ENCODE measurements around the gene PPP1R1B. TPM values are rescaled to one million over a fixed set of nuclear protein-coding genes. Genes with fewer than 3 reads are reported as not detected.

PPP1R1B gene
- polyA plus RNA-seq, 1 donor from 2014 or later, result 1.8 TPM

DNA sequence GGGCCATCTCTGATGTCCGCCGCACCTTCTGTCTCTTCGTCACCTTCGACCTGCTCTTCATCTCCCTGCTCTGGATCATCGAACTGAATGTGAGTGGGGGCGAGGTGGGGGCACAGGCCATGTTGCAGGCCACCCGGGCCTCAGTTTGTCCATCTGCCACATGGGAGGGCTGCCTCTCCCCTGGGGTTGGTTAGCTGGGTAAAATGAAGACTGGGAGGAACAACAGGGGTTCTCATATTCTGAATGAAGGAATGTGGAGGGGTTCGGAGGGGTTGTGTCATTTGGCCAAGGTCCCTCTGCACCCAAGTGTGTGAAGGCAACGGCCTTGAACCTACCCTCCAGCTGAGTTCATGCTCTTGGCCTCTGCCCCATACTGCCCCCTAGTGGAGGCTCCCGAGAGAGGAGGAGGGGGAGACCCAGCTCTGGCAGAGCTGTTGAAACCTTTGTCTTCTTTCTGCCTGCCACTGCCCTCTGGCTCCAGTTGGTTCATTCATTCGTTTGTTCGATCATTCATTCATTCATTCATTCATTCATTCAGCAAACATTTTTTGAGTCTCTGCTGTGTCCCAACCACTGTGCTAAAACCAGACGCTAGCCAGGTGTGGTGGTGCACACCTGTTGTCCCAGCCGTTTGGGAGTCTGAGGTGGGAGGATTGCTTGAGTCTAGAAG is 27.0 kb downstream of the PPP1R1B start:
- Histone ChIP-seq H3K27ac (ENCODE audit: low read length) (no peak overlapping the region), H3K27me3 (ENCODE audit: insufficient read depth, low read depth, low read length) (no peaks in the 10 kb centered on the region), H3F3A (ENCODE audit: insufficient read depth, low read length, poor library complexity, severe bottlenecking) (no peaks in the 10 kb centered on the region), H3K9me3 (ENCODE audit: low read length) (no peaks in the 10 kb centered on the region), H3K9ac (ENCODE audit: low read length) (no peak overlapping the region), H3K79me2 (replicated peaks; ENCODE audit: insufficient read depth, low read length) (no peaks in the 10 kb centered on the region), H3K36me3 (ENCODE audit: insufficient read depth, low read length) (no peaks in the 10 kb centered on the region), H2AFZ (ENCODE audit: low read depth, low read length) (no peak overlapping the region), H4K20me1 (ENCODE audit: insufficient read depth) (no peaks in the 10 kb centered on the region), H3K4me2 (ENCODE audit: low read length) (no peak overlapping the region), H3K4me3 (ENCODE audit: low read length) (no peak overlapping the region), H3K9me2 (ENCODE audit: insufficient read depth, low read length) (no peaks in the 10 kb centered on the region)
- TF ChIP-seq, protein P1, sequence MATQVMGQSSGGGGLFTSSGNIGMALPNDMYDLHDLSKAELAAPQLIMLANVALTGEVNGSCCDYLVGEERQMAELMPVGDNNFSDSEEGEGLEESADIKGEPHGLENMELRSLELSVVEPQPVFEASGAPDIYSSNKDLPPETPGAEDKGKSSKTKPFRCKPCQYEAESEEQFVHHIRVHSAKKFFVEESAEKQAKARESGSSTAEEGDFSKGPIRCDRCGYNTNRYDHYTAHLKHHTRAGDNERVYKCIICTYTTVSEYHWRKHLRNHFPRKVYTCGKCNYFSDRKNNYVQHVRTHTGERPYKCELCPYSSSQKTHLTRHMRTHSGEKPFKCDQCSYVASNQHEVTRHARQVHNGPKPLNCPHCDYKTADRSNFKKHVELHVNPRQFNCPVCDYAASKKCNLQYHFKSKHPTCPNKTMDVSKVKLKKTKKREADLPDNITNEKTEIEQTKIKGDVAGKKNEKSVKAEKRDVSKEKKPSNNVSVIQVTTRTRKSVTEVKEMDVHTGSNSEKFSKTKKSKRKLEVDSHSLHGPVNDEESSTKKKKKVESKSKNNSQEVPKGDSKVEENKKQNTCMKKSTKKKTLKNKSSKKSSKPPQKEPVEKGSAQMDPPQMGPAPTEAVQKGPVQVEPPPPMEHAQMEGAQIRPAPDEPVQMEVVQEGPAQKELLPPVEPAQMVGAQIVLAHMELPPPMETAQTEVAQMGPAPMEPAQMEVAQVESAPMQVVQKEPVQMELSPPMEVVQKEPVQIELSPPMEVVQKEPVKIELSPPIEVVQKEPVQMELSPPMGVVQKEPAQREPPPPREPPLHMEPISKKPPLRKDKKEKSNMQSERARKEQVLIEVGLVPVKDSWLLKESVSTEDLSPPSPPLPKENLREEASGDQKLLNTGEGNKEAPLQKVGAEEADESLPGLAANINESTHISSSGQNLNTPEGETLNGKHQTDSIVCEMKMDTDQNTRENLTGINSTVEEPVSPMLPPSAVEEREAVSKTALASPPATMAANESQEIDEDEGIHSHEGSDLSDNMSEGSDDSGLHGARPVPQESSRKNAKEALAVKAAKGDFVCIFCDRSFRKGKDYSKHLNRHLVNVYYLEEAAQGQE (IDR thresholded peaks at IDR 0.05; ENCODE audit: borderline replicate concordance), result no peak
- TF ChIP-seq, protein P2, sequence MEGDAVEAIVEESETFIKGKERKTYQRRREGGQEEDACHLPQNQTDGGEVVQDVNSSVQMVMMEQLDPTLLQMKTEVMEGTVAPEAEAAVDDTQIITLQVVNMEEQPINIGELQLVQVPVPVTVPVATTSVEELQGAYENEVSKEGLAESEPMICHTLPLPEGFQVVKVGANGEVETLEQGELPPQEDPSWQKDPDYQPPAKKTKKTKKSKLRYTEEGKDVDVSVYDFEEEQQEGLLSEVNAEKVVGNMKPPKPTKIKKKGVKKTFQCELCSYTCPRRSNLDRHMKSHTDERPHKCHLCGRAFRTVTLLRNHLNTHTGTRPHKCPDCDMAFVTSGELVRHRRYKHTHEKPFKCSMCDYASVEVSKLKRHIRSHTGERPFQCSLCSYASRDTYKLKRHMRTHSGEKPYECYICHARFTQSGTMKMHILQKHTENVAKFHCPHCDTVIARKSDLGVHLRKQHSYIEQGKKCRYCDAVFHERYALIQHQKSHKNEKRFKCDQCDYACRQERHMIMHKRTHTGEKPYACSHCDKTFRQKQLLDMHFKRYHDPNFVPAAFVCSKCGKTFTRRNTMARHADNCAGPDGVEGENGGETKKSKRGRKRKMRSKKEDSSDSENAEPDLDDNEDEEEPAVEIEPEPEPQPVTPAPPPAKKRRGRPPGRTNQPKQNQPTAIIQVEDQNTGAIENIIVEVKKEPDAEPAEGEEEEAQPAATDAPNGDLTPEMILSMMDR (IDR thresholded peaks at IDR 0.05; ENCODE audit: poor library complexity, severe bottlenecking), result peak; percentile 54
- TF ChIP-seq RAD21 (conservative IDR thresholded peaks at IDR 0.05), result no peak

DNA sequence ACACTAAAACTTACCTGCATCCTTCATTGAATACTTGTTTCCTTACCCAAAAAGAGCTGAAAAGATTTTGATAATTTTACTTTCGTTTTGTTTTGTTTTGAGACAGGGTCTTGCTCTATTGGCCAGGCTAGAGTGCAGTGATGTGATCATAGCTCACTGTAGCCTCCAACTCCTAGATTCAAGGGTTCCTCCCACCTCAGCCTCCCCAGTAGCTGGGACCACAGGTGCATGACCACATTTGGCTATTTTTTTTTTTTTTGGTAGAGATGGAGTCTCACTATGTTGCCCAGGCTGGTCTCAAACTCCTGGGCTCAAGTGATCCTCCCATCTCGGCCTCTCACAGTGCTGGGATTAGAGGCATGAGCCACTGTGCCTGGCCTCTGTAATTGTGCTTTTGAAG is 28.4 kb downstream of the PPP1R1B start:
- Histone ChIP-seq H2AFZ (ENCODE audit: low read depth, low read length) (no peak overlapping the region), H3F3A (ENCODE audit: insufficient read depth, low read length, poor library complexity, severe bottlenecking) (no peaks in the 10 kb centered on the region), H3K79me2 (replicated peaks; ENCODE audit: insufficient read depth, low read length) (no peaks in the 10 kb centered on the region), H3K27ac (ENCODE audit: low read length) (no peak overlapping the region), H3K9ac (ENCODE audit: low read length) (no peak overlapping the region), H3K4me2 (ENCODE audit: low read length) (no peak overlapping the region), H3K27me3 (ENCODE audit: insufficient read depth, low read depth, low read length) (no peaks in the 10 kb centered on the region), H3K4me3 (ENCODE audit: low read length) (no peak overlapping the region), H3K9me3 (ENCODE audit: low read length) (no peaks in the 10 kb centered on the region), H3K9me2 (ENCODE audit: insufficient read depth, low read length) (no peaks in the 10 kb centered on the region), H3K36me3 (ENCODE audit: insufficient read depth, low read length) (no peaks in the 10 kb centered on the region), H4K20me1 (ENCODE audit: insufficient read depth) (no peaks in the 10 kb centered on the region)
- TF ChIP-seq, protein P1 (IDR thresholded peaks at IDR 0.05; ENCODE audit: borderline replicate concordance), result no peak
- TF ChIP-seq RAD21 (conservative IDR thresholded peaks at IDR 0.05), result no peak
- TF ChIP-seq MXI1 (conservative IDR thresholded peaks at IDR 0.05; ENCODE audit: poor library complexity, severe bottlenecking), result no peak
- TF ChIP-seq, protein P2 (IDR thresholded peaks at IDR 0.05; ENCODE audit: poor library complexity, severe bottlenecking), result no peak
- TF ChIP-seq SMC3 (conservative IDR thresholded peaks at IDR 0.05; ENCODE audit: poor library complexity), result no peak
- TF ChIP-seq EZH2 (IDR thresholded peaks at IDR 0.05; ENCODE audit: borderline replicate concordance, insufficient read depth, low read length, poor library complexity, severe bottlenecking), result no peak
- no peak for TF ChIP-seq POLR2AphosphoS5 (IDR thresholded peaks at IDR 0.05)
- TF ChIP-seq TAF1 (IDR thresholded peaks at IDR 0.05; ENCODE audit: low read depth), result no peak
- no peak for TF ChIP-seq EP300 (conservative IDR thresholded peaks at IDR 0.05; ENCODE audit: poor library complexity, severe bottlenecking)
